Sigmoid colon (tissue), 4 donors: ENCODE results near the gene IQCM.

Source experiments
- EP300 ChIP-seq, 4 donors: sonication (generic); formaldehyde crosslinking; IDR thresholded peaks; one replicate each; pipeline ENCODE4 v1.6.1; 2017; ENCODE audit warnings: antibody characterized with exemption in 4 of 4
- POLR2A ChIP-seq, 2 donors: fragments of 450-650 bp; IDR thresholded peaks; one replicate each; pipeline ENCODE4 v1.6.1; 2016; ENCODE audit warnings: antibody characterized with exemption in 2 of 2, mild to moderate bottlenecking in 2 of 2, moderate library complexity in 2 of 2
- POLR2AphosphoS5 ChIP-seq, 4 donors: sonication (generic); formaldehyde crosslinking; IDR thresholded peaks; one replicate each; pipeline ENCODE4 v1.6.1; 2017; ENCODE audit warnings: antibody characterized with exemption in 4 of 4
- TF ChIP-seq, protein P1 (sequence below), 4 experiments: fragments of 450-650 bp in 3 of 4; fragments of 200-600 bp in 1 of 4; IDR thresholded peaks; one replicate each; pipeline ENCODE4 v1.5.1; 2016 to 2019; ENCODE audit warnings: antibody characterized with exemption in 4 of 4, mild to moderate bottlenecking in 3 of 4, moderate library complexity in 2 of 4

DNA sequence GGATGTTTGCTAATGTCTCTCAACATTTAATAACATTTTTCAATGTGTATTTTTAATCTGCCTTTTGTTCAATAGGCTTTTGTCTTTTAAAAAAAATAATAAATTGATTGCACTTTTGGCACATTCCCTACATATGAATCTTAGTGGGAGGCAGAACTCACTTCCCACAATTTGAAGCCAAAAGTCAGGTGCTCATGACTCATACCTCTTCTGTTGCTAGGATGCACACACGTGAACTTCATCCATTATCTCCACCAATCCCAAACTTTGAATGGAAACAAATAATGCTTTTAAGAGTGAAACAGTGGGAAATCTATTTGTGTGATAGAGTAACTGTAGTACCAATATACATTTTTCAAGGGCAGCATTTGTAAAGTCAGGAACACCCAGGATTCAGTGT lies 260.5 kb downstream of the IQCM start:
- TF ChIP-seq, protein P1, sequence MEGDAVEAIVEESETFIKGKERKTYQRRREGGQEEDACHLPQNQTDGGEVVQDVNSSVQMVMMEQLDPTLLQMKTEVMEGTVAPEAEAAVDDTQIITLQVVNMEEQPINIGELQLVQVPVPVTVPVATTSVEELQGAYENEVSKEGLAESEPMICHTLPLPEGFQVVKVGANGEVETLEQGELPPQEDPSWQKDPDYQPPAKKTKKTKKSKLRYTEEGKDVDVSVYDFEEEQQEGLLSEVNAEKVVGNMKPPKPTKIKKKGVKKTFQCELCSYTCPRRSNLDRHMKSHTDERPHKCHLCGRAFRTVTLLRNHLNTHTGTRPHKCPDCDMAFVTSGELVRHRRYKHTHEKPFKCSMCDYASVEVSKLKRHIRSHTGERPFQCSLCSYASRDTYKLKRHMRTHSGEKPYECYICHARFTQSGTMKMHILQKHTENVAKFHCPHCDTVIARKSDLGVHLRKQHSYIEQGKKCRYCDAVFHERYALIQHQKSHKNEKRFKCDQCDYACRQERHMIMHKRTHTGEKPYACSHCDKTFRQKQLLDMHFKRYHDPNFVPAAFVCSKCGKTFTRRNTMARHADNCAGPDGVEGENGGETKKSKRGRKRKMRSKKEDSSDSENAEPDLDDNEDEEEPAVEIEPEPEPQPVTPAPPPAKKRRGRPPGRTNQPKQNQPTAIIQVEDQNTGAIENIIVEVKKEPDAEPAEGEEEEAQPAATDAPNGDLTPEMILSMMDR (IDR thresholded peaks at IDR 0.05), result no peak
- no peak for TF ChIP-seq POLR2A (IDR thresholded peaks at IDR 0.05)
- TF ChIP-seq POLR2AphosphoS5 (IDR thresholded peaks at IDR 0.05), result no peak
- no peak for TF ChIP-seq EP300 (IDR thresholded peaks at IDR 0.05)
